T-helper 2 cell treated with Interferon-gamma antibody and Interleukin-4, amounts not matched to agents 5 μg/mL and 100 μg/mL, for 36 hours (primary cell): ENCODE results near the gene HIPK2.

Experiments
- DNase-seq: peaks from one replicate; pipeline ENCODE4 v3.0.0; 2021; ENCODE audit warnings: low spot score
- H3K27ac Mint-ChIP-seq: one replicate; pipeline ENCODE4 v1.8.0; 2021; ENCODE audit warnings: mild to moderate bottlenecking, mixed read lengths
- H3K27me3 Mint-ChIP-seq: one replicate; pipeline ENCODE4 v1.8.0; 2021; ENCODE audit warnings: low read depth, mixed read lengths
- H3K36me3 Mint-ChIP-seq: one replicate; pipeline ENCODE4 v1.8.0; 2021; ENCODE audit warnings: low read depth, mixed read lengths
- H3K4me1 Mint-ChIP-seq: one replicate; pipeline ENCODE4 v1.8.0; 2021; ENCODE audit warnings: low read depth, mixed read lengths
- H3K4me3 Mint-ChIP-seq: one replicate; pipeline ENCODE4 v1.8.0; 2022; ENCODE audit warnings: mild to moderate bottlenecking, moderate library complexity, mixed read lengths
- H3K9me3 Mint-ChIP-seq: one replicate; pipeline ENCODE4 v1.8.0; 2021; ENCODE audit warnings: mixed read lengths

Gene HIPK2

GRCh38 chr7:139572071-139572470 lies 205.7 kb downstream of the HIPK2 start:
- no peaks in the 10 kb centered on the region for H3K27me3 Mint-ChIP-seq
- H3K4me3 Mint-ChIP-seq, result no peak overlapping the region
- H3K27ac Mint-ChIP-seq, result no peak overlapping the region
- DNase-seq, result no peak
- H3K36me3 Mint-ChIP-seq, result peaks cover 2% of the 10 kb centered on the region
- H3K4me1 Mint-ChIP-seq, result no peaks in the 10 kb centered on the region
- H3K9me3 Mint-ChIP-seq, result no peaks in the 10 kb centered on the region

GRCh38 chr7:139571651-139572050 lies 206.1 kb downstream of the HIPK2 start:
- Mint-ChIP-seq H3K4me3 (no peak overlapping the region), H3K27ac (no peak overlapping the region), H3K4me1 (no peaks in the 10 kb centered on the region), H3K9me3 (no peaks in the 10 kb centered on the region), H3K36me3 (peaks cover 2% of the 10 kb centered on the region), H3K27me3 (no peaks in the 10 kb centered on the region)
- no peak for DNase-seq

GRCh38 chr7:139571190-139571589 lies 206.6 kb downstream of the HIPK2 start:
- no peak for DNase-seq
- Mint-ChIP-seq H3K27me3 (no peaks in the 10 kb centered on the region), H3K4me1 (no peaks in the 10 kb centered on the region), H3K36me3 (peaks cover 2% of the 10 kb centered on the region), H3K4me3 (no peak overlapping the region), H3K9me3 (no peaks in the 10 kb centered on the region), H3K27ac (no peak overlapping the region)

DNA sequence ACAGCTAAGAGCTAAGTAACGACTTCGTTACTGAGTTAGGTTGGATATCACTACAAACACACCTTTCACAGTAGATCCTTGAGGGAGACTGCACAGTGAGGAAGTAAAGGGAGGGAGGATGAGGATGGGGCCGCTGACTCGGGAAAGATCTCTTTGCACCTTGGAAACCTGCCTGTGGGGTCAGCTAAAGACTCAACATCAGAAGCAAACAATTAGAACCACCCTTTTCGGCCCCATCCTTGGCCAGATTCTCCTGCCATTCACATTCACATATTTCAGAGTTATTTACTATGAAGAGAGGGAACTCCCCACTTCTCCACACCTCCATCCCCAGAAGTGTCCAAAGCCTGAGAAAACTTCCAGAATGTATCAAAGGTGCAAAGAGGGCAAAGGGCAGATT lies 207.2 kb downstream of the HIPK2 start:
- H3K4me3 Mint-ChIP-seq, result no peak overlapping the region
- no peak overlapping the region for H3K27ac Mint-ChIP-seq
- DNase-seq, result no peak
- H3K36me3 Mint-ChIP-seq, result peaks cover 2% of the 10 kb centered on the region
- H3K4me1 Mint-ChIP-seq, result peaks cover 1% of the 10 kb centered on the region
- H3K27me3 Mint-ChIP-seq, result no peaks in the 10 kb centered on the region
- no peaks in the 10 kb centered on the region for H3K9me3 Mint-ChIP-seq

- no peak for DNase-seq
- no peaks in the 10 kb centered on the region for H3K9me3 Mint-ChIP-seq
- no peak overlapping the region for H3K27ac Mint-ChIP-seq
- H3K4me1 Mint-ChIP-seq, result peaks cover 1% of the 10 kb centered on the region
- no peaks in the 10 kb centered on the region for H3K27me3 Mint-ChIP-seq
- no peak overlapping the region for H3K4me3 Mint-ChIP-seq
- H3K36me3 Mint-ChIP-seq, result peaks cover 2% of the 10 kb centered on the region
Observed at GRCh38 chr7:139570119-139570518, 207.7 kb downstream of the HIPK2 start.

DNA sequence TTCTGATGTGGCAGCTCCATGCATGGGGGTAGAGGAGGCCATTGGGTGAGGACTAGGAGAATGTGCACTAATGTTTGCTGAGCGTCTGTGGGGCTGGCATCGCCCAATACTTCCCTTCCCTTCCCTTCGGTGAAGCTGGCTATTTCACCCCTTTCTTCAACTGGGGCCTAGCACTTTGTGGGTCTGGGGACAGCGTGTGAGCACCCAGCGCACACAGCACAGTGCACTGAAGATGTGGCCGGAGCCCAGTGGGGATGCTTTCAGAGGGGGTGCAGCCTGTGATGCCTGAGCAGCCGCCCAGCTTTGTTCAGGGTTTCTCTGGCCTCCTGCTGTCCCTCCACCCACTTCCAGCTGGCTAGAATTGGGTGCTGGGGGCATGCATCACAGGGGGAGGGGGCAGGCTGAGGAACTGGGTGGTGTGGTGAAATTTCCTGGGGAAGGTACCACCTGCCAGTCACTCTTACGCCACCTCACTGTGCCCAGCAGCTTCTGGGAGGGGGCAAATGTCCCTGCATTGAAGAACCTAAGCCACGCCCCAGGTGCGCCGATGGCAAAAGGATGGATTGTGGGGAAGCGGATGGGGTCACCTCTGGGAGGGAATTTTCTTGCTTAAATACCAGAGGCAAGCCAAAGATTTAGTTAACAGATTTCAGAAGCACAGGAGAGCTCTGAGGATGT lies 208.8 kb downstream of the HIPK2 start:
- Mint-ChIP-seq H3K27ac (no peak overlapping the region), H3K4me3 (no peak overlapping the region), H3K36me3 (no peaks in the 10 kb centered on the region), H3K4me1 (peaks cover 1% of the 10 kb centered on the region), H3K9me3 (no peaks in the 10 kb centered on the region), H3K27me3 (no peaks in the 10 kb centered on the region)
- no peak for DNase-seq

DNA sequence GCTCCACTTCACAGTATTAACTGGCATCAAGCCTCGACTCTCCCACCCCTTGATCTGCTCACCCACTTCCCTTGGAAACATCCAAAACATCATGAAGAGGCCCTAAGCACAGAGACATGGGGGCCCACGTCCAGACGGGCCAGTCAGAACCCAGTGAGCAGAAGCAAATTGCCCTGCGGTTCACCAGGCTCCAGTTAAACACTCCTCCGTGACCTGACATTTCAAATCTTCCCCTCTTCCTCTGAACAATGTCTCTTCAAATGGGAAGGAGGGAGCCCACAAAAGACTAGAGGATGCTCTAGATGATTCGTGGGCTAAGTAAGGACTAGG lies 209.5 kb downstream of the HIPK2 start:
- no peak for DNase-seq
- Mint-ChIP-seq H3K4me1 (peaks cover 1% of the 10 kb centered on the region), H3K4me3 (no peak overlapping the region), H3K27me3 (no peaks in the 10 kb centered on the region), H3K27ac (no peak overlapping the region), H3K9me3 (no peaks in the 10 kb centered on the region), H3K36me3 (no peaks in the 10 kb centered on the region)

GRCh38 chr7:139567647-139568345 lies 210.0 kb downstream of the HIPK2 start:
- no peak overlapping the region for H3K27ac Mint-ChIP-seq
- peaks cover 1% of the 10 kb centered on the region for H3K4me1 Mint-ChIP-seq

DNA sequence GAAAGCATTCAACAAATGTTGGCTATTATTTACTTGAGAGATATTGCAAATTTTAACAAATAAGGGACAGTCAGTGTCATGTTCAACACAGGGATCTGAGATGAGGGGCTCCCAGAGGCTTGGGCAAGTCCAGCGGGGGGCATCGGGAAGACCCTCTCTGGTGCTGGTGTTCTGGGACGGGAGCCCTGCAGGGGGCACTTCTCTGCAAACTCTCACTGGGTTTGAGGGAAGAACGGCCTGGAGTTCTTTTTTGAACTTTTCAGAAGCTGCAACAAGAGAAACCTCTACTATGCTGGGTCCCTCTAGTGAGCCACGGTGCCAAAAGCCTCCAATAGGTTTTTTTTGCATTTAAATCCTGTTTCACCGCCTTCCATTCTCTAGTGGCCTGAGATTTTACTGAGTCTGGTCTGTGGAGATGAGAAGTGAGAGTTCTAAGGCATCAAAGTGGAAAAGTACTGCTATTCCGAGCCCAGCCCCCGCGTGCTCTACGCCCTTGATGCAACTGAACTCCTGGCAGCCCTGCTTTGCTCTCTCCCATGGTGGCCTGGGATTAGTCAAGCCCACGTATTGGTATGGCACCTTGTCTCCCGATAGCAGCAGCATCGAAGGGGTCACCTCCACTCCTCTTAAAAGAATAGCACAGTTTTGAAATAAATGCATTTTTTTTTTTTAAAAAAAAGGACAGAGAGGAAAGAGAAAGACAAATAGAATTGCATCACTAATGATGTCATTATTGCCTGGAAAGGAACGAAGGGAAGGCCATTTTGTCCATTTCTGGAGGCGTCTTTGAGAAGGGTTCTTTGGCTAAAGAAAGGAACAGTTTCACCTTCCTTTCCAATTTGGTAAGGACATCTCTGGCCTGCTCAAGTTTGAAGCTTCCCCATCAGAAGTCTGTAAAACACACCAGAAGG lies 210.8 kb downstream of the HIPK2 start:
- Mint-ChIP-seq H3K27ac (no peak overlapping the region), H3K27me3 (no peaks in the 10 kb centered on the region), H3K4me3 (no peak overlapping the region), H3K4me1 (peaks cover 1% of the 10 kb centered on the region), H3K9me3 (no peaks in the 10 kb centered on the region), H3K36me3 (no peaks in the 10 kb centered on the region)
- DNase-seq, result no peak

More at GRCh38 chr7:139567647-139568345, 210.0 kb downstream of the HIPK2 start:
- H3K36me3 Mint-ChIP-seq, result no peaks in the 10 kb centered on the region
- no peak overlapping the region for H3K4me3 Mint-ChIP-seq
- no peaks in the 10 kb centered on the region for H3K27me3 Mint-ChIP-seq
- no peak for DNase-seq
- no peaks in the 10 kb centered on the region for H3K9me3 Mint-ChIP-seq

DNA sequence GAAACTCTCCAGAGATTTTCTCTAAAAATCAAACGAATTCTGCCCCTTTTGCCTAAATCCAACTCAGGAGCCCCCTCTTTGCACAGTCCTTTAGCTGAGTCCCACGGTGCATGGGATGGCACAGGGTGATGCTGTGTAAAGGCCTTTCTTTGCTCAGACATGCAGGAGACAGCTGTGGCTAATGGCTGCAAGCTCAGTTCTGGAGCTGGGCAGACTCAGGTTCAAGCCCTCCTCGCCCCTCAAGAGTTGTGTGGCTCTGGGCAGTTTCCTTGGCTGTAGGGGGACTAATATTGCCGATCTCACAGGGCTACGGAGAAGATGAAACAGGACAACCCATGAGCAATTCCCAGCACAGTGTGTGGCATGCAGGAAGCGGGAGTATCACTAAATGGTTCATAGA lies 211.7 kb downstream of the HIPK2 start:
- H3K36me3 Mint-ChIP-seq, result no peaks in the 10 kb centered on the region
- no peaks in the 10 kb centered on the region for H3K9me3 Mint-ChIP-seq
- no peak for DNase-seq
- peaks cover 1% of the 10 kb centered on the region for H3K4me1 Mint-ChIP-seq
- no peak overlapping the region for H3K4me3 Mint-ChIP-seq
- no peak overlapping the region for H3K27ac Mint-ChIP-seq
- H3K27me3 Mint-ChIP-seq, result no peaks in the 10 kb centered on the region

- Mint-ChIP-seq H3K27ac (no peak overlapping the region), H3K36me3 (no peaks in the 10 kb centered on the region), H3K9me3 (no peaks in the 10 kb centered on the region), H3K4me1 (peaks cover 1% of the 10 kb centered on the region), H3K27me3 (peaks cover 3% of the 10 kb centered on the region), H3K4me3 (no peak overlapping the region)
- DNase-seq, result no peak
Observed at GRCh38 chr7:139563856-139564255, 213.9 kb downstream of the HIPK2 start.

DNA sequence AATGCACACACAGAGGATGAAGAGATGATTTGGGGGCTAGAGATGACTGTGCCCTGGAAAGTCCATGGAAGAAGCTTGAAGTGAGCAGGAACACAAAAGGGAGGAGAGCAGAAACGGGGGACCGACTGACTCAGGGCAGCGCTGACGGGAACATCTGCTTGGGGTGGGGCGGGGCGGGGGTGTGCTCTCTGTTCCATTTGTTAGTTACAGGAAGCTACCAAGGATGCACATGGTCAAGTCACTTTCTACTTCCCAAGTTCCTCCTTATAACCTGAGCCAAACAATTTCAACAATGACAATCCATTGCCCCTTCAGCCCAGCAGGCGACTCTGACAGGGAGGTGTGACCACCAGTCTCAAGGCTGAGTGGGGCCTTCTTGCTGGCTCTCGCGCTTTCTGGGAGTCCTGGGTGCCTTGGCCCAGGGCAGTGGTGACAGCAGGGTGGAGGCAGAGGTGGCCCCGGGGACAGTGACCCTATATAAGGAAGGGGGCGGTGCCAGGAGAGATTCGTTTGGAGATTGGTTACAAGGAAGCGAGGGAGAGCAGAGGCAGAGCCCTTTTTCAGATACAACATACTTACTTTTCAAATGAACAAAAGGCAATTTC lies 214.7 kb downstream of the HIPK2 start:
- H3K27ac Mint-ChIP-seq, result no peak overlapping the region
- H3K27me3 Mint-ChIP-seq, result peaks cover 4% of the 10 kb centered on the region
- peaks cover 1% of the 10 kb centered on the region for H3K4me1 Mint-ChIP-seq
- no peaks in the 10 kb centered on the region for H3K9me3 Mint-ChIP-seq
- DNase-seq, result no peak
- no peaks in the 10 kb centered on the region for H3K36me3 Mint-ChIP-seq
- no peak overlapping the region for H3K4me3 Mint-ChIP-seq

DNA sequence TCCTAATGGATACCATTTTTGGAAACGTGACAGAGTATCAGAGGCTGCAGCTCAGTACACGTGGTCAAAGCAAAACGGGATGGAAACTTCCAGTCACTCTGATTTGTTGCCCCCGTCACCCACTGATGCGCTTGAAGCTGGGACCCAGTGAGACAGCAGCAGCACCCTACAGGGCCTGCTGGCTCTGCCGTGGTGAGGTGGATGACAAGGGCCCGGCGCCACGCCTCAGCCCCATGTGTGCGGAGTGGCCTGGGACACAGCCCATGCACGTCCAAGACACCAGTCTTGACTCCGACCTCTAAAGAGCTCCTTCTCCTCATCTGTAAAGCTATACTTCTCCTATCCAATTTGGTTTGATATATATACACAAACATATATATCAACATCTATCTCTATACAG lies 215.3 kb downstream of the HIPK2 start:
- Mint-ChIP-seq H3K4me1 (peaks cover 1% of the 10 kb centered on the region), H3K36me3 (no peaks in the 10 kb centered on the region), H3K27me3 (peaks cover 9% of the 10 kb centered on the region), H3K4me3 (no peak overlapping the region), H3K27ac (no peak overlapping the region), H3K9me3 (no peaks in the 10 kb centered on the region)
- DNase-seq, result no peak

DNA sequence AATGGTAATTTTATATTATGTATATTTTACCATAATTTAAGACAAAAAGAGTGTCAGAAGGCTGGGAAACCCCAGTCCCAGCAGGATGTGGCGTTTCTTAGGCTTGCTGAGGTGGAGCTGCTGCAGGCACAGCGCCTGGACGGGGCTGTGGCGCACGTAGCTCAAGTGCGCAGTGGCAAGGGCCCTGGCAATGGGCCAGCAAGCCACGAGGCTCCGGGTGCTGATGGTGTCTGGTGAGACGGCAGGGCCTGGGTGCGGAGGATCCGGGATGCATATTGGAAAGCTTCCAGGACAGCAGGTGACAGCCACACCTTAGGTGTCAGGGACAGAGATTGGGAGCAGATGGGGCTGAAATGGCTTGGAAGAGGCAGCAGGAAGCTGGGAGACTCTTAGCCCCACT lies 217.1 kb downstream of the HIPK2 start:
- Mint-ChIP-seq H3K36me3 (no peaks in the 10 kb centered on the region), H3K27ac (no peak overlapping the region), H3K9me3 (no peaks in the 10 kb centered on the region), H3K4me1 (no peaks in the 10 kb centered on the region), H3K4me3 (no peak overlapping the region), H3K27me3 (peaks cover 19% of the 10 kb centered on the region)
- DNase-seq, result no peak
